H1 (cell line): Measurements from ENCODE around the gene DAPK1. TPM values are rescaled to one million over a fixed set of nuclear protein-coding genes. Genes with fewer than 3 reads are reported as not detected.

ENCODE experiments used
- CTCF ChIA-PET: fragments of 300-600 bp; sonication (Branson Sonifier 250); formaldehyde crosslinking; loops from one replicate; lab custom pipeline; 2021; ENCODE audit not compliant: partially characterized antibody; lab: Charles Lee
- POLR2A ChIA-PET: fragments of 300-600 bp; sonication (Branson Sonifier 250); formaldehyde crosslinking; loops from one replicate; lab custom pipeline; 2021; ENCODE audit warnings: inconsistent platforms; ENCODE audit not compliant: partially characterized antibody; lab: Charles Lee
- DNase-seq, 2 experiments: peaks; one replicate each; pipeline versions ENCODE4 v3.0.0 to v3.0.0-alpha.2; 2010 to 2022; ENCODE audit warnings: low spot score in 2 of 2, low read depth in 1 of 2, mixed read lengths in 1 of 2
- FAIRE-seq: peaks from 2 replicates; lab custom pipeline; 2011; peaks lifted over from hg19 to GRCh38; lab: Jason Lieb, UNC
- H2AFZ ChIP-seq: 2 replicates; pipeline ENCODE4 v1.8.1; 2012; ENCODE audit warnings: low read length, inconsistent platforms
- H2AK5ac ChIP-seq: 2 replicates; pipeline ENCODE4 v1.6.1; 2013; ENCODE audit warnings: low read depth, low read length
- H2BK120ac ChIP-seq: replicated peaks from 2 replicates; pipeline ENCODE3; 2013; ENCODE audit warnings: low read depth, low read length, inconsistent platforms
- H2BK12ac ChIP-seq: 2 replicates; pipeline ENCODE4 v1.6.1; 2013; ENCODE audit warnings: low read depth, low read length
- H2BK15ac ChIP-seq: 2 replicates; pipeline ENCODE4 v1.6.1; 2013; ENCODE audit warnings: low read length
- H2BK20ac ChIP-seq: 2 replicates; pipeline ENCODE4 v1.6.1; 2013; ENCODE audit warnings: low read length
- H2BK5ac ChIP-seq: 2 replicates; pipeline ENCODE4 v1.6.1; 2013; ENCODE audit warnings: low read depth, low read length
- H3K14ac ChIP-seq: 2 replicates; pipeline ENCODE4 v1.6.1; 2013; ENCODE audit warnings: inconsistent platforms; ENCODE audit not compliant: insufficient read length
- H3K18ac ChIP-seq: 2 replicates; pipeline ENCODE4 v1.6.1; 2013; ENCODE audit warnings: low read length; ENCODE audit errors: extremely low read depth
- H3K23ac ChIP-seq: 2 replicates; pipeline ENCODE4 v1.6.1; 2013; ENCODE audit warnings: inconsistent platforms; ENCODE audit not compliant: insufficient read length
- H3K23me2 ChIP-seq: 2 replicates; pipeline ENCODE4 v1.6.1; 2013; ENCODE audit warnings: low read depth, low read length
- H3K27ac ChIP-seq: 2 replicates; pipeline ENCODE4 v1.6.1; 2011; ENCODE audit warnings: low read depth, low read length, inconsistent platforms
- H3K27me3 ChIP-seq, 4 experiments: replicated peaks in 1 of 4; 1 replicate in 1 of 4; 2 replicates in 3 of 4; pipeline versions ENCODE4 v1.6.1 to v1.8.1; 2011 to 2013; ENCODE audit warnings: low read length in 3 of 4, mild to moderate bottlenecking in 3 of 4, inconsistent platforms in 2 of 4, mixed read lengths in 2 of 4, moderate library complexity in 1 of 4; ENCODE audit not compliant: control insufficient read depth in 3 of 4, insufficient read depth in 3 of 4; ENCODE audit errors: extremely low read depth in 1 of 4
- H3K36me3 ChIP-seq, 4 experiments: 2 replicates each; pipeline versions ENCODE4 v1.6.1 to v1.8.1; 2011 to 2013; ENCODE audit warnings: mild to moderate bottlenecking in 4 of 4, low read length in 3 of 4, moderate library complexity in 2 of 4, control low read depth in 1 of 4, inconsistent platforms in 1 of 4; ENCODE audit not compliant: insufficient read depth in 4 of 4, control insufficient read depth in 2 of 4
- H3K4ac ChIP-seq: replicated peaks from 2 replicates; pipeline ENCODE3; 2013; ENCODE audit warnings: low read length, low read depth, mixed read lengths, inconsistent platforms; ENCODE audit not compliant: insufficient read length
- H3K4me1 ChIP-seq, 4 experiments: replicated peaks in 1 of 4; 1 replicate in 1 of 4; 2 replicates in 3 of 4; pipeline versions ENCODE4 v1.6.1 to v1.8.1; 2011 to 2013; ENCODE audit warnings: low read length in 3 of 4, inconsistent platforms in 2 of 4, mixed read lengths in 1 of 4; ENCODE audit not compliant: insufficient read depth in 4 of 4, control insufficient read depth in 3 of 4
- H3K4me2 ChIP-seq, 2 experiments: 2 replicates each; pipeline versions ENCODE4 v1.6.1 to v1.8.1; 2011 to 2013; ENCODE audit warnings: low read depth in 2 of 2, low read length in 2 of 2, control low read depth in 1 of 2, inconsistent platforms in 1 of 2, mild to moderate bottlenecking in 1 of 2; ENCODE audit not compliant: insufficient read depth in 1 of 2
- H3K4me3 ChIP-seq, 4 experiments: fragments of 200-600, 300-600 bp in 1 of 4; sonication (generic), shearing (Covaris generic), sonication (Bioruptor Twin) in 1 of 4; 2 replicates each; pipeline versions ENCODE4 v1.5.1 to v1.8.1; 2011 to 2016; ENCODE audit warnings: low read length in 4 of 4, low read depth in 3 of 4, control low read depth in 2 of 4, inconsistent platforms in 2 of 4, mild to moderate bottlenecking in 2 of 4, mixed read lengths in 1 of 4, moderate library complexity in 1 of 4; ENCODE audit not compliant: insufficient read depth in 2 of 4; ENCODE audit errors: extremely low read depth in 1 of 4
- H3K56ac ChIP-seq: replicated peaks from 2 replicates; pipeline ENCODE3; 2013; ENCODE audit warnings: low read depth, mild to moderate bottlenecking, mixed read lengths, low read length, inconsistent platforms; ENCODE audit not compliant: insufficient read length
- H3K79me1 ChIP-seq: 2 replicates; pipeline ENCODE4 v1.6.1; 2013; ENCODE audit warnings: low read depth, low read length, control low read depth
- H3K79me2 ChIP-seq, 2 experiments: 2 replicates each; pipeline versions ENCODE4 v1.6.1 to v1.8.1; 2012 to 2013; ENCODE audit warnings: low read length in 2 of 2, mild to moderate bottlenecking in 2 of 2, inconsistent platforms in 1 of 2; ENCODE audit not compliant: insufficient read depth in 2 of 2, control insufficient read depth in 1 of 2
- H3K9ac ChIP-seq, 4 experiments: replicated peaks in 1 of 4; 1 replicate in 1 of 4; 2 replicates in 3 of 4; pipeline versions ENCODE4 v1.6.1 to v1.8.1; 2011 to 2013; ENCODE audit warnings: low read depth in 3 of 4, low read length in 3 of 4, control low read depth in 2 of 4, mild to moderate bottlenecking in 2 of 4, moderate library complexity in 2 of 4, inconsistent platforms in 1 of 4; ENCODE audit errors: extremely low read depth in 1 of 4
- H3K9me3 ChIP-seq, 2 experiments: 2 replicates each; pipeline versions ENCODE4 v1.6.1 to v1.8.1; 2012 to 2013; ENCODE audit warnings: mild to moderate bottlenecking in 2 of 2, moderate library complexity in 2 of 2, control low read depth in 1 of 2, inconsistent platforms in 1 of 2, low read depth in 1 of 2, low read length in 1 of 2, mixed read lengths in 1 of 2; ENCODE audit not compliant: insufficient read depth in 2 of 2
- H4K20me1 ChIP-seq, 2 experiments: replicated peaks in 1 of 2; 2 replicates each; pipeline versions ENCODE3 to v1.8.1; 2011 to 2013; ENCODE audit warnings: inconsistent platforms in 2 of 2, low read length in 2 of 2, mild to moderate bottlenecking in 1 of 2; ENCODE audit not compliant: insufficient read depth in 2 of 2, control insufficient read depth in 1 of 2
- H4K5ac ChIP-seq: 2 replicates; pipeline ENCODE4 v1.6.1; 2013; ENCODE audit warnings: low read length, low read depth, mixed read lengths, inconsistent platforms; ENCODE audit not compliant: insufficient read length
- H4K8ac ChIP-seq: 2 replicates; pipeline ENCODE4 v1.8.0; 2013; ENCODE audit warnings: mild to moderate bottlenecking, moderate library complexity, low read length, inconsistent platforms; ENCODE audit not compliant: insufficient read depth; ENCODE audit errors: extremely low read depth
- H4K91ac ChIP-seq: replicated peaks from 2 replicates; pipeline ENCODE3; 2013; ENCODE audit warnings: low read length, mixed read lengths, inconsistent platforms; ENCODE audit not compliant: insufficient read length
- CHD1 ChIP-seq: IDR thresholded peaks from 2 replicates; pipeline ENCODE4 v1.6.1; 2012; ENCODE audit warnings: low read depth, low read length, improper control_type of control experiment
- EP300 ChIP-seq, 2 experiments: IDR thresholded peaks; 1 replicate in 1 of 2; 2 replicates in 1 of 2; pipeline ENCODE4 v1.6.1; 2011 to 2012; ENCODE audit warnings: low read depth in 2 of 2, low read length in 2 of 2, mild to moderate bottlenecking in 2 of 2, borderline replicate concordance in 1 of 2, inconsistent platforms in 1 of 2, moderate library complexity in 1 of 2
- GTF2F1 ChIP-seq: IDR thresholded peaks from 2 replicates; pipeline ENCODE4 v1.6.1; 2012; ENCODE audit warnings: low read depth, low read length, improper control_type of control experiment, borderline replicate concordance
- JUND ChIP-seq: IDR thresholded peaks from 2 replicates; pipeline ENCODE4 v1.6.1; 2011; ENCODE audit warnings: mild to moderate bottlenecking, improper control_type of control experiment, low read length
- KDM4A ChIP-seq: IDR thresholded peaks from one replicate; pipeline ENCODE4 v1.7.1; 2012; ENCODE audit warnings: low read depth, mild to moderate bottlenecking, moderate library complexity, low read length, inconsistent platforms; ENCODE audit not compliant: severe bottlenecking
- POLR2AphosphoS5 ChIP-seq: IDR thresholded peaks from 2 replicates; pipeline ENCODE4 v1.6.1; 2011; ENCODE audit warnings: low read depth, low read length
- SP2 ChIP-seq: IDR thresholded peaks from 2 replicates; pipeline ENCODE4 v1.6.1; 2012; ENCODE audit warnings: mild to moderate bottlenecking, low read length, inconsistent platforms
- SP4 ChIP-seq: IDR thresholded peaks from 2 replicates; pipeline ENCODE4 v1.6.1; 2012; ENCODE audit warnings: low read length, inconsistent platforms
- YY1 ChIP-seq: IDR thresholded peaks from 2 replicates; pipeline ENCODE4 v1.6.1; 2011; ENCODE audit warnings: low read depth, mild to moderate bottlenecking, low read length
- WGBS, 2 experiments: shearing (Covaris generic) in 1 of 2; methylation state at CpG; one replicate each; pipeline versions ENCODE4 v1.1.6 to v1.1.7; 2013 to 2015; ENCODE audit warnings: low lambda C conversion rate in 2 of 2, mixed read lengths in 2 of 2, inconsistent platforms in 1 of 2, low coverage in 1 of 2, missing lambda C conversion rate in 1 of 2; ENCODE audit not compliant: insufficient replicate concordance in 2 of 2, insufficient coverage in 1 of 2, insufficient read length in 1 of 2; ENCODE audit errors: extremely low coverage in 1 of 2, missing lambda C conversion rate in 1 of 2; 5-methylcytosine and 5-hydroxymethylcytosine counted together
- polyA plus RNA-seq, 7 experiments: library from polyadenylated mRNA; depleted of rRNA in 3 of 7; stranded (reverse) in 5 of 7; unstranded in 2 of 7; fragments of >200 nt in 5 of 7; fragments of 200-250 nt in 2 of 7; gene quantifications; 1 replicate in 5 of 7; 2 replicates in 1 of 7; 4 replicates in 1 of 7; pipeline versions ENCODE4 v1.2.1 to v1.2.3, GENCODE V29; 2011 to 2013; ENCODE audit warnings: missing spikeins in 2 of 7, mixed read lengths in 2 of 7
- total RNA-seq: library from RNA; stranded (reverse); fragmentation: NEBNext Ultra II Directional; extraction: Animal tissue kit (Norgen Biotek cat#: 25700); gene quantifications from 2 replicates; pipeline ENCODE4 v1.2.1, GENCODE V29; 2021
- TF ChIP-seq, protein P1 (sequence below): IDR thresholded peaks from 2 replicates; pipeline ENCODE4 v1.6.1; 2012; ENCODE audit warnings: inconsistent platforms

Gene DAPK1
- total and polyA plus RNA-seq, 2 of the 8 experiments (the other 6 are each of a cell fraction or from before 2014, with no cell fraction given), result 62.4 to 131 TPM

DNA sequence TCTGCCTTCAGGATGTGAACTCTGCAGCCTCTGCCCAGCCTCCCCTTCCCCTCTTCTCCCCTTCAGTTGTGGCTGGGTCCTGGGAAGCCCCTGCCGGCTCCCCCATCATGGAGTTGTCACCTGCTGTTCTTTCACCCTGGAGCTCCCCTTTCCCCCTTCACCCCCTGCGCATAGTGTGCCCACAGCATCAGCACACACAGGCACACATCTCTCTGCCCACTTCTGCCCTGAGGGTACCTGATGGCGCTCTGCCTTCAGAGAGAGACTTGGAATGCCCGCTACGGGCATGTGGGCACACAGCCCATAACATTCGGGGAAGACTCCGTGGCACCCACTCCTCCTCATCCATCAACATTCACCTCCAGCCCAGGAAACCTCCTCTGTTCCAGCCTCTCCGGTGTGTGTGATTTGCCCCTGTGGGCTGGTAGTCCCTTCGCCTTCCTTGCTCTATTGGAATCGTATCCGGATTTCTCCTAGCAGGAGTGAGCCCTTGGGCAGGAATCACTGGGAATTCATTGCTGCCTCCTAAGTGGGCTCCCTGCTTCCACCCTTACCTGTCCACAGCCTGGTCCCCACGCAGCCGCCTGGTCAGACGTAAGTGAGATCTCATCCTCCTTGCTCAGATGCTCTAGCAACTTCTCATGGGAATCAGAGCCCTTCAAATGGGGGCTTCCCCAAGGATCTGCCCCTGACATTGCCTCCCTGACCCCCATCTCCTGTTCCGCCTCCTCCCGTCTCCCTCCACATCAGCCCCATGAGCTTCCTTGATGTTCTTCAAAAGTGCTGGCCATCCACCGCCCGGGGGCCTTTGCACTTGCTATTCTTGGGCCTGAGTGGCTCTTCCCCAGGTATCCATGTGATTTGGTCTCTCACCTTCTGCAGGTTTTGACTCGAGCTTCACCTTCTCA is 166.7 kb downstream of the DAPK1 start:
- no peak overlapping the region for H2BK15ac ChIP-seq
- no peak overlapping the region for H2AFZ ChIP-seq
- no peak overlapping the region for H3K4me3 ChIP-seq
- H3K23me2 ChIP-seq, result no peaks in the 10 kb centered on the region
- H3K79me2 ChIP-seq, result no peaks in the 10 kb centered on the region
- H2BK12ac ChIP-seq, result no peak overlapping the region
- no peak overlapping the region for H4K91ac ChIP-seq
- no peak overlapping the region for H2BK20ac ChIP-seq
- H3K9me3 ChIP-seq, result no peaks in the 10 kb centered on the region; a peak in 1 of 4 replicates
- no peak overlapping the region for H2BK120ac ChIP-seq
- peaks cover 0 to 14% (median 2%) of the 10 kb centered on the region in 4 experiments; a peak in 4 of 7 replicates for H3K4me1 ChIP-seq
- H3K79me1 ChIP-seq, result no peaks in the 10 kb centered on the region; the same call in 1 of the 2 replicates
- H3K36me3 ChIP-seq, result peaks cover 2 to 51% (median 12%) of the 10 kb centered on the region in 4 experiments; a peak in 5 of 8 replicates
- WGBS, 2 experiments, result 92% methylated on average over 19 of the region's 19 CpGs; no CpG with 5 or more reads in 1 of the 2 experiments
- ChIA-PET CTCF (interaction anchor here (0.6 to 2.3 kb wide), 6 partner anchors 20 to 328 kb away, joined by 3 to 17 read pairs (median 4); no protein-coding TSS in a partner anchor), POLR2A (no interaction called here)
- H3K4me2 ChIP-seq, result no peak overlapping the region
- H3K14ac ChIP-seq, result no peak overlapping the region
- H4K8ac ChIP-seq, result 0 out of 2 replicates have a peak overlapping the region, but pooled peaks have one; percentile 3
- H3K18ac ChIP-seq, result no peak overlapping the region
- no peak overlapping the region for H3K23ac ChIP-seq
- TF ChIP-seq SP2, result no peak
- no peak for TF ChIP-seq CHD1
- no peak for TF ChIP-seq YY1
- TF ChIP-seq, protein P1, sequence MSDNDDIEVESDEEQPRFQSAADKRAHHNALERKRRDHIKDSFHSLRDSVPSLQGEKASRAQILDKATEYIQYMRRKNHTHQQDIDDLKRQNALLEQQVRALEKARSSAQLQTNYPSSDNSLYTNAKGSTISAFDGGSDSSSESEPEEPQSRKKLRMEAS, result no peak
- no peak for TF ChIP-seq SP4
- TF ChIP-seq KDM4A, result no peak
- no peak for TF ChIP-seq JUND
- TF ChIP-seq GTF2F1, result no peak
- no peak for TF ChIP-seq EP300 (IDR thresholded peaks at IDR 0.05; ENCODE audit: borderline replicate concordance in 1 of 2, low read depth in 2 of 2, low read length in 2 of 2)
- TF ChIP-seq POLR2AphosphoS5, result no peak
- H3K27me3 ChIP-seq, result no peaks in the 10 kb centered on the region
- no peak overlapping the region for H4K5ac ChIP-seq
- H3K56ac ChIP-seq, result no peak overlapping the region
- no peak overlapping the region for H2BK5ac ChIP-seq
- peaks cover 0 to 1% of the 10 kb centered on the region in 2 experiments for H4K20me1 ChIP-seq
- H3K27ac ChIP-seq, result no peak overlapping the region
- no peak for FAIRE-seq
- H2AK5ac ChIP-seq, result no peak overlapping the region
- no peak overlapping the region for H3K9ac ChIP-seq
- H3K4ac ChIP-seq, result no peak overlapping the region
- no peak for DNase-seq
